NCI-H345 treated with DMSO at 0.1 percent for 48 hours (cell line): ENCODE results near the gene SRRM3.
"Not testable (repeated sequence)": the region's sequence is repeated elsewhere in the genome, so short reads cannot be mapped to it uniquely, and the experiment has no call there.

Source experiments
- DNase-seq: peaks from one replicate; lab custom pipeline; 2025; ENCODE audit not compliant: unreplicated experiment; lab: John Stamatoyannopoulos, UW

Gene SRRM3

DNA sequence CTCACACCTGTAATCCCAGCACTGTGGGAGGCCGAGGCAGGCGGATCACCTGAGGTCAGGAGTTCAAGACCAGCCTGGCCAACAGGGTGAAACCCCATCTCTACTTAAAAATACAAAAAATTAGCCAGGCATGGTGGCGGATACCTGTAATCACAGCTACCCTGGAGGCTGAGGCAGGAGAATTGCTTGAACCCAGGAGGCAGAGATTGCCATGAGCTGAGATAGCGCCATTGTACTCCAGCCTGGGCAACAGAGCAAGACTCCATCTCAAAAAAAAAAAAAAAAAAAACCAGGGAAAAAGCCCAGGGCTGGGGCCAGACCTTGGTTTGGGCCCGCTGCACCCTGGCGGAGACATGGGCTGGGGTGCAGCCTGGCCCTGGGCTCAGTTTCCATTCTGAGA is 110.1 kb downstream of the SRRM3 start:
- DNase-seq = not testable (repeated sequence)

DNA sequence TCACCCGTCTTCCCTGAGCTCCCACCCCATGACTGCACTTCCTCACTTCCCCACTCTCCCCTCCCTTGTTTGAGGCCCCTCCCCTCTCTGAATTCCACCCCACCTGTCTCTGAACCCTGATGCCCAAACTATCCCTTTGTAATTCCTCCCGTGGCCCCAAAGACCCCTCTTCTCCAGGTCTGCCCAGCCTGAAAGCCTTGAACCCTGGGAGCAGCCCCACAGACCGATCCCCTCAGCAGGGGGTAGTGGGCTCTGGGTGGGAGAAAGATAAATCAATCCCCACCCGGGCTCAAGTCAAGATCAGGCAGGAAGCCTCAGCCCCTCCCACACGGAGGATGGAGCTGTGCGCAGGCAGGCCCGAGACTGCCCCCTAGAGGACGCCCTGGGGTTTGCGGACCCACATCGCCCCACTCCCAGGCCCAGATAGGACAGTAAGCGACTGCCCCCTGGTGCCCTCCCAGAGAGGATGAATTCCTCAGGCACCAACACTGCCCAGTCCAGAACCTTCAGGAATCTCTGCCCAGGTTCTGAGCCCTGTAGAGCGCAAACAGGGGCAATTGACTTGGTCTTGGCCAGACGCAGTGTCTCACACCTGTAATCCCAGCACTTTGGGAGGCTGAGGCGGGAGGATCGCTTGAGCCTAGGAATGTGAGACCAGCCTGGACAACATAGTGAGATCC is 112.5 kb downstream of the SRRM3 start:
- peak; percentile 84 for DNase-seq

DNA sequence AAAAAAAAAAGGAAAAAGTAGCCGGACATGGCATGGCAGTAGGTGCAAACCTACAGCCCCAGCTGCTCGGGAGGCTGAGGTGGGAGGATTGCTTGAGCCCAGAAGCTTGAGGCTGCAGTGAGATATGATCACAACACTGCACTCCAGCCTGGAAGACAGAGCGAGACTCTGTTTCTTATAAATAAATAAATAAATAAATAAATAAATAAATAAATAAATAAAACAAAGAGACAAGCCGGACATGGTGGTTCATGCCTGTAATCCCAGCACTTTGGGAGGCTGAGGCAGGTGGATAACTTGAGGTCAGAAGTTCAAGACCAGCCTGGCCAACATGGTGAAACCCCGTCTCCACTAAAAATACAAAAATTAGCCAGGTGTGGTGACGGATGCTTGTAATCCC is 113.0 kb downstream of the SRRM3 start:
- DNase-seq = not testable (repeated sequence)

DNA sequence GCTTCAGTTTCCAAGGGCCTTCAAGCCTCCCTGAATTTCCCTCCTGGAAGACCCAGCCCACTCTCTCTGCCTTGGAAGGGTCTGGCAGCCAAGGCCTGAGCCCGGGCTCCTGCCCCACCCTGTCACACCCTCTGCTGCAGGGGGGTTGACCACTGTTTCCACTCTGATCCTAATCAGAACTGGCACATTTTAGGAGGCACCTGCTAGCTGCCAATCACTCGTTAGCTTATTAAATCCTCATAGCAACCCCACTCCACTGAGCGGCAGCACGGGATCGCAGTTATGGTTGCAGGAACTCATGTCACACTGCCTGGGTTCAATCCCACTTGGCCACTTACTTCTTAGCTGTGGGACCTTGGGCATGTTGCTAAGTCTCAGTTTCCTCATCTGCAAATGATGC is 113.7 kb downstream of the SRRM3 start:
- DNase-seq = no peak

DNA sequence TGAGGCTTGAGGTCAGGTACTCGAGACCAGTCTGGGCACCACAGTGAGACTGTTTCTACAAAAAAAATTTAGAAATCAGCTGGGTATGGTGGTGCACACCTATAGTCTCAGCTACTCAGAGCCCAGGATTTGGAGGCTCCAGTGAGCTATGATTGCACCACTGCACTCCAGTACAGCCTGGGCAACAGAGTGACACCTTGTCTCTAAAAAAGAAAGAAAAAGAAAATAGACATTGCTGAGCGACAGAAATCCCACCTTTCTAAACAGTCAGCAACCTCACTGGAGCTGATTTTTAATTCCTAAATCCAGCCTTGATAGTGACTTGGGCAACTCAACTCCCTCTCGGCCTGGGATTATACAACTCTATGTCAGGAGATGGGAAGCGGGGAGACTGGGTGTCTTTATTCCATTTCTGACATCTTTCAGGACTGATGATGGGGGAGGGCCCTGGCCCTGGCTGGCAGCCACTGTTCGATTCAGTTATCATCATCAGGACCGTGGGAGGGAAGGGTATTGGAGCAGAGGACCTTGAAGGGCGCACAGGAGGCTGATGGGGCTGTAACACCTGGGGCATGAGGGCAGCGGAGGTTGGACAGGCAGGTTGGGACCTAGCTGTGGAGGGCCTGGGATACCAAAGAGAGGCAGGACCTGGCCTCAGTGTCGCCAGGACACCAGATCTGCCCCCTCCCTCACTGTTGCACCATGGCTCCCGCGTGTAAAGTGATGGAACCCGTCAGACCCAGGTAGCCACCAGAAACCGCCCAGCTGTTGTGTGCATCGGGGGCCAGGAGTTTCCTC is 115.5 kb downstream of the SRRM3 start:
- no peak for DNase-seq

DNA sequence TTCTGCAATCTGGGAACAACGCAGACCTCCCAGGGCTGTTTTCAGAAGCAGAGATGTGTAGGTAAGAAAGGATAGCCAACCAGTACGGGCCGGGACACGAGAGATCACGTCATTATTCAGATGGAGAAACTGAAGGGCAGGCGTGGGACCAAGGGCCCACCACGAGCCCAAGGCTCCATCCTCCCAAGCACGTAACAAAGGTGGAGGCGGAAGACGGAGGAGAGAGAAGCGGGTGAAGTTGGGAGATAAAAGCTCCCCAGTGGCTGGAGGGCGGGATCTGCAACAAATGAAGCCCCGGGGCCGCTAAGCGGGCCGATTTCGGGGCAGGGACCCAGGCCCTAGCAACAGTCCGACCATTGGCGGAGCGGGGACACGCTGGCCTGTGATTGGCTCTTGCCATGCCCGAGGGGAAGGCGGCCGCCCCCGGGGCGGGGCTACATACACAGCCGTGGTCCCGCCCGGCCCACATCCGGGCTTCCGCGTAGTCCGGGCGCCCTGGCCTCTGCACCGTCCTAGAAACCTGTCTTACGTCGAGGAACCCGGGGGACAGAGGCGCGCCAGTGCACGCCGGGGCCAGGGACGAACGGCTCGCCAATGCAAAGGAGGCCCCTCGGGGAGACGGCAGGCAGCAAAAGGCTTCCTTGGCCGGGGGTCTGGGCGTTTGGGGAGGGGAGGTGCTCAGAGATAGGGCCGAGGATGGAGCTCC is 116.2 kb downstream of the SRRM3 start:
- DNase-seq = peak; percentile 96

DNA sequence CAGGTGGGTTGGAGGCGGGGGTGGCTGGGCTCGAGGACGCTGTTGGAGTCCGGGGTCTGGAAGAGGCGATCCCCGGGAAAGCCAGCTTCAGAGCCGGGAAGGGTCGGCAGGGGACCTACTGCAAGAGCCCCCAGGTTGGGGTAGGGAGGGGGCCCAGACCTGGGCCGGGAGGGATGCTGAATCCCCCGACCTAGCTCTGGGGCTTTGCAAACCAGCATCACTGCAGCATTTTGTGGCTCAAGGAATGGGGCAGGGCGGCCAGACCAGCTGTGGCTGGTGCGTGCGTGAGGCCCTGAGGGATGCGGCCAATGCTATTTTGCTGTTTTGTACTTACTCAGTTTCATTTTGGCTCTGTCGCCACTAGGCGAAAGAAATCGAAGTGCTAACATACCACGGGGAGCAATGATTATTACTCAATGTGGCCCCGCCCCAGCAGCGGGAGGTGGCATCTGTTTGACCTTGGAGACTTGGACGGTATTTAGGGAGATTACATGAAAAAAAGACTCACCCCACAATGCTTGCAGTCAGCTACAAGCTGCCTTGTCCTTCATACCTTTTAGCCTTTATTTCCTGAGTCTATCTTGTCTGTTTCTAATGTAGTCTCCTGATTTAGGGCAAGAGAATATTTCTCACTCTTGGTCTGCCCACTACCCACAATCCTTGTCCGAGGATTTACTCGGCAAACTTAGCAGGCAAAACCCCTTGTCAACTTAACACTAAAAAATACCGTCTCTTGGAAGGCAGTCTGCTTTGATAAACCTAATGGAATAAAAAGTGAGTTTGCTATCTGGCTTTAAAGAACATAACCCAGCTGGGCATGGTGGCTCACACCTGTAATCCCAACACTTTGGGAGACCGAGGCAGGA is 117.0 kb downstream of the SRRM3 start:
- DNase-seq = peak; percentile 33

DNA sequence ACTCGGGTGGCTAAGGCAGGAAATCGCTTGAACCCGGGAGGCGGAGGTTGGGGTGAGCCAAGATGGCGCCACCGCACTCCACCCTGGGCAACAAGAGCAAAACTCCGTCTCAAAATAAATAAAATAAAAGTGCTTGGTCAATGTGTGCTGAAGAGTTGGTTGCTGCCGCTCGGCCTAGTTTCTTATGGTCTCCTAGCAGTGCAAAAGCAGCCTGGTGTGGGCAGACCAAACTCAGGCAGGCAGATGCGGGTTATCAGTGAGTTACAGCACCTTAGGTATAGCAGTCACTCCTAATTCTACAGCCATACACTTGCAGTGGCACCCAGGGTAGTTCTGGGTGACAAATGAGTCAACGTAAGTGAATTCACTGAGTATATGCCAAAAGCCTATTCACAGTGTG is 123.4 kb downstream of the SRRM3 start:
- no peak for DNase-seq

DNA sequence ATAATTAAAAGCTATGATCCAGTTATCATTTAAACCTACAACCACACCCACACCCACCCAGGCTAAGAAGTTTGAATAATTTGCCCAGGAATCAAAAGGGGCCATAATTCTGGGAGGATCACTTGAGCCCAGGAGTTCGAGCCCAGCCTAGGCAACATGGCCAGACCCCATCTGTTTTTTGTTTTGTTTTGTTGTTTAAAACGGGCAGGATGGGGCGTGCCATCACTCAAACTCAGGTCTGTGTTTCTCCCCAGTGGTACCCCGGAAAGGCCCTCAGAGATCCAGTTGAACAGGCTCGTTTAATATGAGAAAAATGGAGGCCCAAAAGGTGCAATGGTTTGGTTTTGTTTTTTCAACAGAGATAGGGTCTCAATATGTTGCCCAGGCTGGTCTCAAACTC is 124.1 kb downstream of the SRRM3 start:
- DNase-seq = no peak

DNA sequence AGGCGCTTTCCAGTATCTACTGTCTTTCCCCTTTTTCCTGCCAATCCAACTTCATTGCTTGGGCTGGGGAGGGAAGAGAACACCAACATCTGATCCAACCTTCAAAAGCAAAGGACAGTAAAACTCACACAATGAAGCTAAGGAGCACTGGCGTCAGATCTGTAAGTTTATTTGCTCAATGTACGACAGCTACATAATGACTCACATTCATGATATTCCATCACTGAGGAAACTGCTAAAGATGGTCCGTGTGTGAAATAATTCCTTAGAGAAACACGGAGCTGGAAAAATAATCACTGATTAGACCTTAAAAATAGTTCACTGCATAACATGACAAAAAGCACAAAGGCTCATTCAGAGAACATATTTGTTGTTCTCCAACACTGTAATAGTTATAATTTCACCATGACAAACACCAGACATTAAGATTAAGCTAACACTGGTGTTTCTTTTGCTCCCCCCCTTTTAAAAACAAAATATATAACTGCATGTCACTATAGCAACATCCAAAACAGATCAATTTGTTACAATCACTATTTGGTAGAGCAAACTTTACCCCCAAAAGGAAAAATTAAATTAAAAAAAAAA is 125.0 kb downstream of the SRRM3 start:
- DNase-seq = no peak

DNA sequence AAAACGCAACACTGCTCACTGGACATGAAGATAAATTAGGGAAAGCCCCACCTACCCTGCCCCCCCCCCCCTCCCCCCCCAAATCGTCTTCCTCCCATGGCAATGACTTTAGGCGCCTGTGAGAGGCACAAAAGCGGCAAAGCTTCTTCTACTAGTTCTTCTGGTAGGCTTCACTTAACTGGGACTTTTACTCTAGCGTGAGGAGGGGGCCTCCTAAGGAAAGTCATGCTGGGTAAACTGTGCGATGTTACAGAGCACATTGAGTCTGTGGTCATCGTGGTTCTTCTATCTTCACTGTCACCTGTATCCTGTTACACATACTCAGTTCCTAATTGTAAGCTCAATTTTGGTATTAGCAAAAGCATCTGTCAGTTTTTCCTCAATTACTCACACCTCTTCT is 125.9 kb downstream of the SRRM3 start:
- no peak for DNase-seq

DNA sequence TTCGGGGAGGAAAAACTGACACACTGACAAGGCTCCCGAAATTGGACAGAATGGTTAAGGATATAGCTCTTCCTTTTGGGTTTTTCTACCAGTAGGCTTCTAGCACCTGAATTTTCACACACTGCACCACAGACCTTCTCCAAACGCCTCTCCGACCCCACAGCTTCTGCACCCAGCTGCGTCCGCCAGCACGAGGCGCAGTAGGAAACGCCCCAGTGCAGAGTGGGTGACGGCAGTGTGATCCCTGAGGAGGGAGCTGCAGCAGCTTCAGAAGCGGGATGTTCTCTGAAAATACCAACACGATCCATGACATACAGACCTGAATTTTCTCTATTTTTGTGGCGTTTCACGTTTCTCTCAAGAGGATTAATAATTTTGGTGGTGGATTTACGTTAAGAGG is 126.7 kb downstream of the SRRM3 start:
- no peak for DNase-seq

DNA sequence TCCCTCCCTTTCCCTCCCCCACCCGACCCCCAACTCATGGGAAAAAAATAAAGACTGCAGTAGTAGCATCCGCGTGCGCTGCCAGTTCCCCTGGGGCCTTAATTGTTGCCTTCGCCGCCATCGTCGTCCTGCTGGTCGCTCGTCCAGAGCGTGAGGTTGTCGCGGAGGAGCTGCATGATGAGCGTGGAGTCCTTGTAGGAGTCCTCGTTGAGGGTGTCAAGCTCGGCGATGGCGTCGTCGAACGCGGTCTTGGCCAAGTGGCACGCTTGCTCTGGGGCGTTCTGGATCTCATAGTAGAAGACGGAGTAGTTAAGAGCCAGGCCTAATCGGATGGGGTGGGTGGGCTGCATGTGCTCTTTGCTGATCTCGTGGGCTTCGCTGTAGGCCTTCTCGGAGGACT is 127.8 kb downstream of the SRRM3 start:
- no peak for DNase-seq

DNA sequence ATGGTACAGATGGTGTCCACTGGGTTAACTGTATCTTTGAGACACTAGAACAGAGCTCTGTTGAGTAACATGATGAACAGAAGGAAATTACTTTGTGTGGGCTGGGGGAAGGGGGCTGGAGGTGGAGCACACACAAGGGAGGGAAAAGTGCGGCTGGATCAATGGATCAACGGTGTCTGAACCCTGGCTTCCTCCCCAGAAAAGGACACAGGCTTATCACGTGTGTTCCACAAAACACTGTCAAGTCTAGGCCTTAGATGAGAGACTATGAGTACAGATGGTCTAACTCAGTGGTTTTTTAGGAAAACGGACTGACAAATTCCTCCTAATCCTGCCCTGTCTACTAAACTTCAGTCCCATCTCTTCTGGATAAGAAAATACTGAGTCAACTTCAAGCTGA is 128.6 kb downstream of the SRRM3 start:
- DNase-seq = no peak

DNA sequence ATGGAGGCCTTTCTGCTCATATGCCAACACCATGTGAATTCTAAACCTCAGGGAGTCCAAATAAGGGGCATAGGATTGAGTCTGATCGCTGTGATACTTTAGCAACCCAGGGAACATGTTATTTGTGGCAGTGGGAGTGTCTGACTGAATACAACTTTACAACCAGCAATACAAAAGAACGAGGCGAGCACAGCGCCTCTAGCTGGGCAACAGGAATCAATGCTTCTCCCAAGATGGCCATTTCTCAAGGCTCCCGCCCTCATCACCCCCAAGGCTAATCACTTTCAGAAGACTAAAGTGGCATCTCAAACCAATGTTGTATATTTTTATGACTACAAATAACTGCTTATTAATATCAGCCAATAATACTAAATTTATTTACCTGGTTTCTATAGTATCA is 129.0 kb downstream of the SRRM3 start:
- DNase-seq = no peak

DNA sequence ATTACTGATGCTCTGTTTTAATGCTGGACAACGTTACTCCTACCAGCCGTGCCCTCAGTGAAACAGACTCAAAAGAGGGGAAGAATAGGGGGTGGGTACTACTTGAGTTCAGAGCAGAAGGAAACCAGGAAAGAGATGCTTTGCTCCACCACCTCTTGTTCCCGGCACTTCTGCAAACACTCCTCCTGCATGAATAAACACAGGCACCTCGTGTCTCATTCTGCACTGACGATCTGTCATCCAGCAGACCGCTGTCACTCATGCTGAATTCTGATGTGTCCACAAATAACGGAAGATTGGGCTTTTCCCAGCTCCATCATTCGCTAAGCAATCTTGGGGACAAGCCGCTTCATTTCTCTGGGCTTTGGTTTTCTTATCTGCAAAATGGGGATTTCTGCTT is 130.4 kb downstream of the SRRM3 start:
- DNase-seq = no peak

DNA sequence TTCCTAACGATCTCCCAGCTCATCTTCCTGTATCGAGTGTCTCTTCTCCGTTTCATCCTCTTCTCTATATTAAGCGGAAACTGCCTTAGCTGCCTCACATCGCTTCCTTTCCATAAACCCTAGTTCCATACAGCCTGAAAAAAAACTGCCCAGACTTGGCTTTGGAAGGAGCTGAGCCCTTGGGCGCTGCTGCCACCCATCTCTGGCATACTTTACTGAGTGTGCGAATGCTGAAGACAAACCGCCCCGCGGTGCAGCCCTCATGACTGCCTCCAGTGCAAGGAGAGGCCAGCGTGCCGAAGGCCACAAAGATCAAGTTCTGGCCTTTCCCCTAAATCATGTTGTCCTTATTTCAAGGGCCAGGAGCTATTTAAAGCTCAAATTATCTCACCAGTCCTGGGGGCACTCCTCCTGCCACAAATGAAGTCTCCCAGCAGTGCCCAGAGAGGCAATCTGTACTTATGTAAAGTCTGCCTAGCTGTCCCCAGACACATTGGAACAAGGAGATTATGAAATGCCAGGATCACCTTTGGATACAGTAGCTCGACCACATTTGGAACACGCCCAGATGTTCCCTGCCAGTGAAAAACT is 131.9 kb downstream of the SRRM3 start:
- DNase-seq = no peak

DNA sequence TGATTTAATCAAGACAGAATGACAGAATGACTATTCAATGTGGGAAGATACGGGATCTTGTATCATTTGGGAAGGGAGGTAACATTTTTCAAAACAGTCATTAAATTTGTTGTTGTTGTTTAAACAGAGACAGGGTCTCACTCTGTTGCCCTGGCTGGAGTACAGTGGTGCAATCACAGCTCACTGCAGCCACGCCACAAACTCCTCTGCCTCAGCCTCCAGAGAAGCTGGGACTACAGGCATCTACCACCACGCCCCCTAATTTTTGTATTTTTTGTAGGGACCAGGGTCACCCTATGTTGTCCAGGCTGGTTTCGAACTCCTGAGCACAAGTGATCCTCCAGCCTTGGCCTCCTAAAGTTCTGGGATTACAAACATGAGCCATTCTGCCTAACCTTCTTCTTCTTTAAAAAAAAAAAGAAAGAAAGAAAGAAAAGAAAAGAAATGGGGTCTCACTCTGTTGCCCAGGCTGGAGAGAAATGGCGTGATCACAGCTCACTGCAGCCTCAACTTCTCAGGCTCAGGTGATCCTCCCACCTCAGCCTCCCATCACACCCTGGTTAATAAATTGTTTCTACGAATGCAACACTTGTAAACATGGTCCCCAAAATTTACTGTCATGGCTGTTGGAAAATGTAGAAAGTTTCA is 132.7 kb downstream of the SRRM3 start:
- DNase-seq = no peak

DNA sequence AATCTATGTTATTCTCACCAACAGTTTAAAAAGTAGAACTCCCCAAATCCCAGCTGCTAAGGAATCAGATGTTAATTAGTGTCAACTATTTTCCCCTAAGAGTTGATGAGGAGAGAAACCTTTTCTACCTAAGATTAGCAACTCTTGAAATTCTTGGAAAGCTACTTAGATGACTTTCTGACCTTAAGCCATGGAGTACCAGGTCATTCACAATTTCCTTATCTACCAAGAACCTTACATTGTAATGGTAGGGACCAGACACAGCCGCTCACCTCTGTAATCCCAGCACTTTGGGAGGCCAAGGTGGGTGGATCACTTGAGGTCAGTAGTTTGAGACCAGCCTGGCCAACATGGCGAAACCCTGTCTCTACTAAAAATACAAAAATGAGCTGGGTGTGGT is 133.7 kb downstream of the SRRM3 start:
- not testable (repeated sequence) for DNase-seq

DNA sequence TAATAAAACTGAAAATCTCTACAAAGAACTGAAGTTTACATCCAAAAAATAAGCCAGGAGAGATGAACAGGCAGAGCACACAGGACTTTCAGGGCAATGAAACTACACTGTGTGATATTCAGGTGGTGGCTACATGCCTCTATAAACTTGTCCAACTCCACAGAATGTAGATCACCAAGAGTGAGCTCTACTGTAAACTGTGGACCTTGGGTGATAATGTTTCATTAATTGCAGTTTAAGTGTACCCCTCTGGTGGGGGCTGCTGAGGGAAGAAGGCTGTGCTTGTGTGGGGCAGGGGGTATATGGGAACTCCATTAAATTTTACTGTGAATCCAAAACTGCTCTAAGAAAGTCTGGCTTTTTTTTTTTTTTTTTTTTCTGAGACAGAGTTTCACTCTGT is 134.4 kb downstream of the SRRM3 start:
- no peak for DNase-seq
